Measurements from ENCODE around the gene ZNF84. TPM values are rescaled to one million over a fixed set of nuclear protein-coding genes. Genes with fewer than 3 reads are reported as not detected.

Gene ZNF84
- total RNA-seq = 9.2 and 11.4 TPM in 2 replicates

- peak within 1 kb of the TSS; percentile 72 for H3K4me3 ChIP-seq (ENCODE audit: low read depth, low read length)
- DNase-seq (ENCODE audit: low read depth) = peak; percentile 57
- TF ChIP-seq, protein P1, sequence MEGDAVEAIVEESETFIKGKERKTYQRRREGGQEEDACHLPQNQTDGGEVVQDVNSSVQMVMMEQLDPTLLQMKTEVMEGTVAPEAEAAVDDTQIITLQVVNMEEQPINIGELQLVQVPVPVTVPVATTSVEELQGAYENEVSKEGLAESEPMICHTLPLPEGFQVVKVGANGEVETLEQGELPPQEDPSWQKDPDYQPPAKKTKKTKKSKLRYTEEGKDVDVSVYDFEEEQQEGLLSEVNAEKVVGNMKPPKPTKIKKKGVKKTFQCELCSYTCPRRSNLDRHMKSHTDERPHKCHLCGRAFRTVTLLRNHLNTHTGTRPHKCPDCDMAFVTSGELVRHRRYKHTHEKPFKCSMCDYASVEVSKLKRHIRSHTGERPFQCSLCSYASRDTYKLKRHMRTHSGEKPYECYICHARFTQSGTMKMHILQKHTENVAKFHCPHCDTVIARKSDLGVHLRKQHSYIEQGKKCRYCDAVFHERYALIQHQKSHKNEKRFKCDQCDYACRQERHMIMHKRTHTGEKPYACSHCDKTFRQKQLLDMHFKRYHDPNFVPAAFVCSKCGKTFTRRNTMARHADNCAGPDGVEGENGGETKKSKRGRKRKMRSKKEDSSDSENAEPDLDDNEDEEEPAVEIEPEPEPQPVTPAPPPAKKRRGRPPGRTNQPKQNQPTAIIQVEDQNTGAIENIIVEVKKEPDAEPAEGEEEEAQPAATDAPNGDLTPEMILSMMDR (conservative IDR thresholded peaks at IDR 0.05; ENCODE audit: low read depth, low read length) = no peak
Measured at GRCh38 chr12:133037207-133038005, at the start of gene ZNF84. Gene ZNF84, plus strand, starts transcription at chr12:133037509. Its CDS starts 3,959 bp downstream, at chr12:133041468.

DNA sequence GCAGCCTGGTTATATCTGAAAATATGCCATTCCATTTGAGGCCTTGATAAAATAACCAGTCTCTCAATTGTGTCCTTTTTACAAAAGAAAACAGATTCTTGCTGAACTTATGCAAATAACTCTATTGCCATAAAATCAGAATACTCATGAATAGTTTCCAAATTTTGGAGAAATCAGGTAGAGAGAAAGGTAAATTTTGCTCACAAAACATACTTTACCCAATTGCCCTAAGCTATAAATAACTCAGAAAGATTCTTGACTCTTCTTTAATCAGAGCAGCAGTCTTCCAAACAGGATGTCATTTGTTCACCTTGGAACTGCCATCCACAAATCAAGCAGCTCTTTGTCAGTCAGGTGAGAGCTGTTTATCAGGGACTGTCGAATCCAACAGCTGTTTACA, 38.6 kb upstream of the ZNF84 start:
- DNase-seq (ENCODE audit: low read depth) = no peak
- H3K4me3 ChIP-seq (ENCODE audit: low read depth, low read length) = no peak overlapping the region
- TF ChIP-seq, protein P1 (conservative IDR thresholded peaks at IDR 0.05; ENCODE audit: low read depth, low read length) = no peak

GRCh38 chr12:133010657-133011297, 26.5 kb upstream of the ZNF84 start:
- TF ChIP-seq, protein P1 (conservative IDR thresholded peaks at IDR 0.05; ENCODE audit: low read depth, low read length) = no peak
- DNase-seq (ENCODE audit: low read depth) = no peak
- no peak overlapping the region for H3K4me3 ChIP-seq (ENCODE audit: low read depth, low read length)

DNA sequence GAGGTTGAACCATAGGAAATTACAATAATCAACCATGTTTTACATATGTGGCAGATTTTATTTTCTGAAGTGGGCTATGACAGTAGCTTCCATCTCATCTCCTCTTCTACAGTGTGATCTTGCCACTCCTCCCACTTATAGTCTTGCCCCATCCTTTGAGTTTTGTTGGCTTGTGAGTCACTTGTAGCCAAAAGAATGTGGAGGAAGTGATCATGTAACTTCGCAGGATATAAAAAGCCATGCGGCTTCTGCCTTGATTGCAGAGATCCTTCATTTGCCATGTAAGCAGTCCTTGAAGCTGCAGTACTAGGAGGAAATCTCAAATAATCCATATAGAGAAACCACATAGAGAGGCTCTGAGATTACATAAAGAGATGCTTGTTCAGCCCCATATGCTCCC, 13.7 kb upstream of the ZNF84 start:
- DNase-seq (ENCODE audit: low read depth) = no peak

GRCh38 chr12:133026996-133027395, 10.3 kb upstream of the ZNF84 start:
- TF ChIP-seq, protein P1 (conservative IDR thresholded peaks at IDR 0.05; ENCODE audit: low read depth, low read length) = no peak
- no peak overlapping the region for H3K4me3 ChIP-seq (ENCODE audit: low read depth, low read length)
- no peak for DNase-seq (ENCODE audit: low read depth)

More for the DNA sequence above, 13.7 kb upstream of the ZNF84 start:
- no peak overlapping the region for H3K4me3 ChIP-seq (ENCODE audit: low read depth, low read length)
- TF ChIP-seq, protein P1 (conservative IDR thresholded peaks at IDR 0.05; ENCODE audit: low read depth, low read length) = no peak

DNA sequence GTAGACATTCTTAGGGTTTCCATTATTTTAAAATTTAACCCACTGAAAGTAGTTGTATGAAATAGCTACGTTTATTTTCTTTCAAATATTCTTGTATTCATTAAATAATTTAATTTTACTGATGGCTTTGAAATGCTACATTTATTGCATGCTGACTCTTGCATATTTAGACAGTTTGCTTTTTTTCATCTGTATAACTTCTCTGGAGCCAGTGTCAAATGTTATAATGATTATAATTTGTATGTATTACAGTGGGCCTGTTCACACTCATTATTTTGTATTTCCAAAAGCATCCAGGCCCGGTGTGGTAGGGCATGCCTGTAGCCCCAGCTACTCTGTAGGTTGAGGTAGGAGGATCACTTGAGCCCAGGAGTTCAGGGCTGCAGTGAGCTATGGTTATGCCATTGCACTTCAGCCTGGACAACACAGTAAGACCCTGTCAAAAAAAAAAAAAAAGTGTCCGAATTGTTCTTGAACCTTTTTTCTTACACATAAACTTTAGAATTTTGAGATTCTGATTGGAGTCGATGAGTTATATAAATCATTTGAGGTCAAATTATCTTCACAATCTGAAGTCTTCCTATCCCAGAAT, 905 bp downstream of the ZNF84 start:
- DNase-seq (ENCODE audit: low read depth) = no peak
- H3K4me3 ChIP-seq (ENCODE audit: low read depth, low read length) = peak overlapping the region; percentile 72
- TF ChIP-seq, protein P1 (conservative IDR thresholded peaks at IDR 0.05; ENCODE audit: low read depth, low read length) = no peak
